ENCODE results near the gene FAM174C. TPM values are rescaled to one million over a fixed set of nuclear protein-coding genes. Genes with fewer than 3 reads are reported as not detected.

Gene FAM174C
- total RNA-seq, 4 donors from 2014 or later: 14.2 to 42.2 (median 21.8) TPM

DNA sequence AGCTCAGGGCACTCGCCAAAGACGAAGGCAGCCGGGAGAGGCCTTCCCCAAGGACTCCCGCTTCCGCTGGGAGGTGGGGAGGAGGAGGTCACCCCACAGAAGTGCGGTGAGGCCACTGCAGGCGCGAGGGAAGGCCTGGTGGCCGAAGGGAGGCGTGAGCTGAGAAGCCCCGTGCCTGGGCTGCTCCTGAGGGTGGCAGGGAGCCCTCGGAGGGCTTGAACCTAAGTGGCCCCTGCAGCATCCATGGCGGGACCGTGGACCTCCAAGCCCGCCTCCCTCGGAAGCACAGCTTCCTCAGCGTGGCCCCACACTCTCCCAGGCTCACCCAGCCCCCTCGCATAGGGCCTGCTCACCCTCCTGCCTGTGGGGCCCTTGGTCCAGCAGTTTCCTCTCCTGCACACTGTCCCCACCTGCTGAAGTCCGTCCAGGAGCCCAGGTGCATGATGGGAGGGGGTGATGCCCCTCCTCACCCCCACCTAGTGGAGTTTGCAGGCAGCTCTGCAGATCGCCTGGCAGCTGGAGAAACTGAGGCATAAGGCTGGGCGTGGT is 36.3 kb downstream of the FAM174C start:
- Histone ChIP-seq H3K4me3 (no peak overlapping the region), H3K36me3 (no peaks in the 10 kb centered on the region), H3K27ac (no peak overlapping the region), H3K4me1 (peaks cover 0 to 10% (median 0%) of the 10 kb centered on the region in 3 donors), H3K9me3 (no peaks in the 10 kb centered on the region), H3K27me3 (peaks cover 77% of the 10 kb centered on the region)
- TF ChIP-seq POLR2A (IDR thresholded peaks at IDR 0.05): no peak
- no peak for TF ChIP-seq POLR2AphosphoS5 (IDR thresholded peaks at IDR 0.05)
- TF ChIP-seq, protein P1, sequence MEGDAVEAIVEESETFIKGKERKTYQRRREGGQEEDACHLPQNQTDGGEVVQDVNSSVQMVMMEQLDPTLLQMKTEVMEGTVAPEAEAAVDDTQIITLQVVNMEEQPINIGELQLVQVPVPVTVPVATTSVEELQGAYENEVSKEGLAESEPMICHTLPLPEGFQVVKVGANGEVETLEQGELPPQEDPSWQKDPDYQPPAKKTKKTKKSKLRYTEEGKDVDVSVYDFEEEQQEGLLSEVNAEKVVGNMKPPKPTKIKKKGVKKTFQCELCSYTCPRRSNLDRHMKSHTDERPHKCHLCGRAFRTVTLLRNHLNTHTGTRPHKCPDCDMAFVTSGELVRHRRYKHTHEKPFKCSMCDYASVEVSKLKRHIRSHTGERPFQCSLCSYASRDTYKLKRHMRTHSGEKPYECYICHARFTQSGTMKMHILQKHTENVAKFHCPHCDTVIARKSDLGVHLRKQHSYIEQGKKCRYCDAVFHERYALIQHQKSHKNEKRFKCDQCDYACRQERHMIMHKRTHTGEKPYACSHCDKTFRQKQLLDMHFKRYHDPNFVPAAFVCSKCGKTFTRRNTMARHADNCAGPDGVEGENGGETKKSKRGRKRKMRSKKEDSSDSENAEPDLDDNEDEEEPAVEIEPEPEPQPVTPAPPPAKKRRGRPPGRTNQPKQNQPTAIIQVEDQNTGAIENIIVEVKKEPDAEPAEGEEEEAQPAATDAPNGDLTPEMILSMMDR (IDR thresholded peaks at IDR 0.05): no peak
- no peak for TF ChIP-seq EP300 (IDR thresholded peaks at IDR 0.05)
- no CpG with 5 or more reads among the region's 21 CpGs for WGBS, 2 donors (ENCODE audit: low coverage in 1 of 2)
- no peak for ATAC-seq

DNA sequence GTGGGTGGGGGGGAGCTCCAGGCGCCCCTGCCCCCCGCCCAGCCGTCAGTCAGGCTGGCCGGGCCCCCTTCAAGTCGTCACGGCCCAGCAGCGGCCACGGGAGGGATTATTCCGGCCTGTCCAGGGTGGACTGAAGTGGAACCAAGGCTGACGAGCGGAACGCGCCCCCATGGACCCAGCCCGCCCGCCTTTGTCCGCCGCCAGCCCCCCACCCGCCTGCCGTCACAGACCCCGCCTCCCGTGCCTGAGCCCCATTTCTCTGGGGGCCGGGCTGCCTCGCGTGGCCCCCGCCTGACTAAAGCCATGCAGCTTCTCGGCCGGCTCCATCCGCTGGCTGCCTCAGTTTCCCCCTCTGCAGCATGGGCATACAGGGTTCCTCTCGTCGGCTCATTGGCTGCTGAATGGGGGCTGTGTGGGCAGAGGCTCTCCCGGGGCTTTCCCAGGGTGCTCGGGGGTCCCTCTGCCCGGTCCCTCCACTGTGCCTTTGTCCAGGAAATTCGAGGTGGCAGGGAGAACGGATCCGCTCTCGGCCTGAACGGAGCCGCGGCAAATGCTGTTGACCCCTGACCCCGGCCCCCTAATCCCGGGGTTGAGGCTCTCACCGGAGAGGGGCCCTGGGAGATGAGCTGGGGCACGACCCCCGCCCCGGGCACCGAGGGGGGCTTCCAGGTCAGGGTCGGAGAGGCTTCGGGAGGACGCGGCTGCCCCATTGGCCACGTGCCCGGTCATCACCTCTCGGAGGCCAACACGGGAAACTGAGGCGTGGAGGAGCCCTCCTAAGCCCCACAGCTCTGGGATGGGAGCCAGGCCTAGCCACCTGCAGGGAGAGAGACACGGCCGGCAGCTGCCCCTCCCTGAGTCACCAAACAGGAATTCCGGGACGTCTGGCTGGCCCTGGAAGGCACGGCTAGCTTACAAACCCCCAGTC is 37.7 kb downstream of the FAM174C start:
- ATAC-seq: no peak
- H3K4me3 ChIP-seq: no peak overlapping the region
- H3K4me1 ChIP-seq: peaks cover 0 to 10% (median 0%) of the 10 kb centered on the region in 3 donors
- H3K9me3 ChIP-seq: no peaks in the 10 kb centered on the region
- H3K27ac ChIP-seq: no peak overlapping the region
- peaks cover 90% of the 10 kb centered on the region for H3K27me3 ChIP-seq
- 23% methylated on average over 3 of the region's 61 CpGs; no CpG with 5 or more reads in 1 of the 2 donors for WGBS, 2 donors (ENCODE audit: low coverage in 1 of 2)
- no peak for TF ChIP-seq POLR2A (IDR thresholded peaks at IDR 0.05)
- no peaks in the 10 kb centered on the region for H3K36me3 ChIP-seq

DNA sequence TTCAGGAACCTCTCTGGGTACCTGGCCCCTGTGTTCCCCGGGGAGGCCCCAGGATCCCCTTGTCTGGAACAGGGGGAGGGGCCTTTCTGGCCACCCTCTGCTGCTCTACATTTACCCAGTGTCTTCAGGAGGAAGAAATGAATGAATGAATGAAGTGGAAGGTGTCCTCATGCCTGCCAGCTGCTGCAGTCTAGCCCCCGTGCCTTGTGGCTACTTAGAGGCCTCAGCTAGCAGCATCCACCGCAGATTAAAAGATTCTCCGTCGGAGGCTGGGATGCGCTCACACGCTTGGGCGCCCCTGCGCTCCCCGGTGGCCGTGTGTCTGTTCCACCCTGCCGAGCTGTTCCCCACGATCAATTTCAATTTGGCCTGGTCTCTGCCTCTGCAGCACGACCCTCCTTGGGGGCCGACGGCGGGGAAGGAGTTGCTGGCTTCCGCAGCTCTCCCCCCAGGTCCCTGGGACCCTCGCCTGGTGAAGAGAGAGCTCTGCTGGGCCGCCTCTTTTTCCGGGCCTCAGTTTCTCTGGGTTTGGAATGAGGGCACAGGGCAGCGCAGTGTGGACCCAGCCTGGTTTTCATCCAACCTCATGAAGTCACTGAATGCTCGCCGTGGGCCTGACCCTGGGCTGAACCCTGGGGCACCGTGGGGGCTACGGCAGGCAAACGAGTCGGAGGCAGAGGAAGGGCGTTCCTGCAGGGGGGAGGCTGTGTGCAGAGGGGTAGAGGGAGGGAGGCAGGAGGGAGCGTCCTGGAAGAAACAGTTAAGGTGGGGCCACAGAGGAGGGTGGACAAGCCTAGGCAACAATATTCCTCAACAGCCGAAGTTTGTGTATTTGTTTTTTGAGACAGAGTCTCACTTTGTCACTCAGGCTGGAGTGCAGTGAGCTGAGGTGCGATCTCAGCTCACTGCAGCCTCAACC is 38.6 kb downstream of the FAM174C start:
- H3K4me1 ChIP-seq: peaks cover 0 to 10% (median 0%) of the 10 kb centered on the region in 3 donors
- TF ChIP-seq POLR2AphosphoS5 (IDR thresholded peaks at IDR 0.05) (no peak), POLR2A (IDR thresholded peaks at IDR 0.05) (no peak), EP300 (IDR thresholded peaks at IDR 0.05) (no peak)
- TF ChIP-seq, protein P1 (IDR thresholded peaks at IDR 0.05): no peak
- no peak overlapping the region for H3K4me3 ChIP-seq
- H3K27ac ChIP-seq: no peak overlapping the region
- ATAC-seq: no peak
- peaks cover 99% of the 10 kb centered on the region for H3K27me3 ChIP-seq
- no peaks in the 10 kb centered on the region for H3K36me3 ChIP-seq
- no peaks in the 10 kb centered on the region for H3K9me3 ChIP-seq
- 71 to 90% methylated on average over 2 to 10 of the region's 32 CpGs for WGBS, 2 donors (ENCODE audit: low coverage in 1 of 2)

DNA sequence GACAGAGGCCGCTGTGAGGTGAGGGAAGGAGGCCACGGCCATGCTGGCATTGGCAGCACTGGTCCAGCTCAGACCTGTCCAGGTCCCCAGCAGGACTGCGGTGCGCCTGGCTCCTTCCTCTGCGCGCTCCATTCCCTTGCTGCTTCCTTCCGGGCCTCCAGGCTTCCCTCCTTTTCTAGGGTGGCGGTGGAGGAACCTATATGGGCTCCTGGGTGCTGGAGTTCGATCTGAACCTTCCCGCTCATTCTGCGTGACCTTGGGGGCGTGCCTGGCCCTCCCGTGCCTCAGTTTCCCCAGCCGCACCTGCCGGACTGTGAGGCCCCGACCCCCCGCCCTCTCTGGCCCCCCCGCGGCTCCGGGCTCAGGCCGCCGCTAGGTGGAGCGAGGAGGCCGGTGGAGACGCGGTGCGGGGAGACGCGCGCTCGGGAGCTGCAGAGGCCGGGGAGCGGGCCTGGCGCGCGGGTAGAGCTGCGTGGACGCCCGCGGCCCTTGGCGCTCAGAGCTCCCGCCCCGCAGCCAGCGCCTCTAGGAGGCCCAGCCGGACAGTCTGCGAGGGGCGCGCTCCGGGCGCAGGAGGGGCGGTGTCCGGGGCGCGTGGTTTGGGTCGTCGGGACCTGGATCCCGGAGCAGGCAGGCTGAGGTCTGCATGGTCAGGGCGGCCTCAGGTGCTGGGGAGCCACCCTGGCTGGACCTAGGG is 40.3 kb downstream of the FAM174C start:
- no peak overlapping the region for H3K27ac ChIP-seq
- no peaks in the 10 kb centered on the region for H3K9me3 ChIP-seq
- H3K27me3 ChIP-seq: peaks cover 99% of the 10 kb centered on the region
- WGBS, 2 donors (ENCODE audit: low coverage in 1 of 2): 56% methylated on average over 7 of the region's 58 CpGs; no CpG with 5 or more reads in 1 of the 2 donors
- peaks cover 0 to 10% (median 0%) of the 10 kb centered on the region in 3 donors for H3K4me1 ChIP-seq
- peak; percentile 83 for ATAC-seq
- no peaks in the 10 kb centered on the region for H3K36me3 ChIP-seq
- TF ChIP-seq, protein P1 (IDR thresholded peaks at IDR 0.05): peak in 3 of 4 experiments; percentile 64 to 89 (median 74)
- TF ChIP-seq POLR2AphosphoS5 (IDR thresholded peaks at IDR 0.05): no peak
- peak overlapping the region in 1 of 2 donors; percentile 38 for H3K4me3 ChIP-seq
